ENCODE results near the gene RCAN1. TPM values are rescaled to one million over a fixed set of nuclear protein-coding genes. Genes with fewer than 3 reads are reported as not detected.

RCAN1 gene
- total RNA-seq, 1 experiment from 2014 or later: 13.5 TPM

- CTCF ChIA-PET: no interaction called here
- no peaks in the 10 kb centered on the region for H3K27me3 ChIP-seq (ENCODE audit: control insufficient read depth, insufficient read depth, low read length)
- H3K36me3 ChIP-seq (ENCODE audit: control insufficient read depth, insufficient read depth, low read length): no peaks in the 10 kb centered on the region
- no peaks in the 10 kb centered on the region for H3K9me3 ChIP-seq (ENCODE audit: control insufficient read depth, insufficient read depth, low read depth, low read length)
- no peak for DNase-seq (ENCODE audit: low read depth, low spot score)
- POLR2A ChIA-PET: no interaction called here
- H3K4me3 ChIP-seq (ENCODE audit: low read depth in 2 of 2, low read length in 2 of 2): no peak overlapping the region
- ATAC-seq: no peak
- BruUV-seq (replicated peaks): no TSS peak
- no peaks in the 10 kb centered on the region for H3K4me1 ChIP-seq (ENCODE audit: control insufficient read depth, insufficient read depth, low read length)
- no peak overlapping the region for H3K27ac ChIP-seq (ENCODE audit: low read length)
- intact Hi-C loops (cut with micrococcal nuclease; ENCODE audit: unreplicated experiment): no loop called here
- TF ChIP-seq SIN3A (IDR thresholded peaks at IDR 0.05; ENCODE audit: borderline replicate concordance, insufficient read depth, low read depth, low read length): no peak
- no peak for TF ChIP-seq POLR2AphosphoS5 (IDR thresholded peaks at IDR 0.05; ENCODE audit: low read depth, low read length)
- no peak for TF ChIP-seq REST (IDR thresholded peaks at IDR 0.05; ENCODE audit: insufficient read depth in 1 of 2, low read depth in 2 of 2, low read length in 1 of 2)
- TF ChIP-seq TCF7L2 (IDR thresholded peaks at IDR 0.05; ENCODE audit: low read depth, low read length): no peak
- TF ChIP-seq CTCF (IDR thresholded peaks at IDR 0.05): no peak
- in situ Hi-C loops (cut with HindIII; ENCODE audit: low pct_unique_long_range_greater_than_20kb, low sequenced_read_pairs): no loop called here
These were observed 81.0 kb downstream of the RCAN1 start for GRCh38 chr21:34533938-34534337.

GRCh38 chr21:34531399-34531798 is 83.5 kb downstream of the RCAN1 start:
- Histone ChIP-seq H3K9me3 (ENCODE audit: control insufficient read depth, insufficient read depth, low read depth, low read length) (no peaks in the 10 kb centered on the region; the same call in 1 of the 2 replicates), H3K27me3 (ENCODE audit: control insufficient read depth, insufficient read depth, low read length) (no peaks in the 10 kb centered on the region), H3K4me1 (ENCODE audit: control insufficient read depth, insufficient read depth, low read length) (peaks cover 5% of the 10 kb centered on the region; the same call in 1 of the 2 replicates), H3K36me3 (ENCODE audit: control insufficient read depth, insufficient read depth, low read length) (no peaks in the 10 kb centered on the region), H3K27ac (ENCODE audit: low read length) (no peak overlapping the region), H3K4me3 (ENCODE audit: low read depth in 2 of 2, low read length in 2 of 2) (no peak overlapping the region)
- CTCF ChIA-PET: no interaction called here
- ATAC-seq (no peak), DNase-seq (ENCODE audit: low read depth, low spot score) (no peak)
- intact Hi-C loops (cut with micrococcal nuclease; ENCODE audit: unreplicated experiment) (no loop called here), in situ Hi-C loops (cut with HindIII; ENCODE audit: low pct_unique_long_range_greater_than_20kb, low sequenced_read_pairs) (no loop called here)
- POLR2A ChIA-PET: no interaction called here
- BruUV-seq (replicated peaks): no TSS peak
- no peak for TF ChIP-seq SIN3A (IDR thresholded peaks at IDR 0.05; ENCODE audit: borderline replicate concordance, insufficient read depth, low read depth, low read length)
- no peak for TF ChIP-seq REST (IDR thresholded peaks at IDR 0.05; ENCODE audit: insufficient read depth in 1 of 2, low read depth in 2 of 2, low read length in 1 of 2)
- TF ChIP-seq POLR2AphosphoS5 (IDR thresholded peaks at IDR 0.05; ENCODE audit: low read depth, low read length): no peak
- no peak for TF ChIP-seq TCF7L2 (IDR thresholded peaks at IDR 0.05; ENCODE audit: low read depth, low read length)
- no peak for TF ChIP-seq CTCF (IDR thresholded peaks at IDR 0.05)
